IPS-18a (cell line): Measurements from ENCODE around the gene ETDB.
A peak's percentile ranks its signal among the peaks of the same experiment; 100 is the strongest.
"Not testable (repeated sequence)": the region's sequence is repeated elsewhere in the genome, so short reads cannot be mapped to it uniquely, and the experiment has no call there.

Source experiments
- H3K27ac ChIP-seq: one replicate; pipeline ENCODE4 v1.5.1; 2013; ENCODE audit warnings: low read length
- H3K27me3 ChIP-seq: one replicate; pipeline ENCODE4 v1.6.1; 2013; ENCODE audit warnings: mild to moderate bottlenecking, low read length; ENCODE audit not compliant: control insufficient read depth, insufficient read depth
- H3K36me3 ChIP-seq: one replicate; pipeline ENCODE4 v1.6.1; 2013; ENCODE audit warnings: low read depth, low read length; ENCODE audit not compliant: control insufficient read depth
- H3K4me1 ChIP-seq: one replicate; pipeline ENCODE4 v1.6.1; 2013; ENCODE audit warnings: low read depth, low read length; ENCODE audit not compliant: control insufficient read depth
- H3K4me3 ChIP-seq: one replicate; pipeline ENCODE4 v1.5.1; 2013; ENCODE audit warnings: low read length
- H3K9ac ChIP-seq: one replicate; pipeline ENCODE4 v1.6.1; 2013; ENCODE audit warnings: mild to moderate bottlenecking, low read length, moderate library complexity
- H3K9me3 ChIP-seq: one replicate; pipeline ENCODE4 v1.6.1; 2013; ENCODE audit warnings: low read depth, low read length; ENCODE audit not compliant: control insufficient read depth

ETDB gene

DNA sequence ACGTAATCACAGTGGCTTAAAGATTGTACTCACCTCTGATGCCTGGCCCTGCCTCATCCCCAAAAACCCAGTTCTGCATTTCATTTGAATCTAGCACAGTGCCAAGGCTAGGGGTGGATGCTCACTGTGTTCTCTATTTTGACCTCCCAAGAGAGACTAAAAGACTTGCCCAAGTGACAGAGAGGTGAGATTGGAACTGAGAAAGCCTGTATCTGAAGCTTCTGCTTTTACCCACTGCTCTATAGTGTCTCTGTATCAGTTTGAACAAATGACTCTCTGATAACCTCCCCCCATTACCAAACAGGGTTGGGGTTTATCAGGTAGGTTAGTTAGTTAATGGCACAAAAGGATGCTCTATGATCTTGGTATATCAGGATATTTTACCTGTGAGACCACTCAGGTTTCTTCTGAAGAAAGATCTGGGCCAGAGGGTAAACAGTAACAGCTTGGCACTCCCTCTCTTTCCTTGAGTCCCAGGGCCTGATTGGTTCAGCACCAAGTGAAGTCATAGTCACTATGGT, at the start of gene ETDB:
TSS of gene ETDB (minus strand) at position 471 of the 521 bp plus-strand sequence. CDS start 1,265 bp downstream, outside the sequence.
- not testable (repeated sequence) for H3K27me3 ChIP-seq, H3K4me3 ChIP-seq, H3K9me3 ChIP-seq, H3K4me1 ChIP-seq, H3K36me3 ChIP-seq, H3K9ac ChIP-seq, H3K27ac ChIP-seq

- not testable (repeated sequence) for H3K27me3 ChIP-seq, H3K36me3 ChIP-seq, H3K9me3 ChIP-seq, H3K4me3 ChIP-seq, H3K4me1 ChIP-seq, H3K27ac ChIP-seq, H3K9ac ChIP-seq
Measured at GRCh38 chrX:135169534-135169933, 49.2 kb upstream of the ETDB start.

DNA sequence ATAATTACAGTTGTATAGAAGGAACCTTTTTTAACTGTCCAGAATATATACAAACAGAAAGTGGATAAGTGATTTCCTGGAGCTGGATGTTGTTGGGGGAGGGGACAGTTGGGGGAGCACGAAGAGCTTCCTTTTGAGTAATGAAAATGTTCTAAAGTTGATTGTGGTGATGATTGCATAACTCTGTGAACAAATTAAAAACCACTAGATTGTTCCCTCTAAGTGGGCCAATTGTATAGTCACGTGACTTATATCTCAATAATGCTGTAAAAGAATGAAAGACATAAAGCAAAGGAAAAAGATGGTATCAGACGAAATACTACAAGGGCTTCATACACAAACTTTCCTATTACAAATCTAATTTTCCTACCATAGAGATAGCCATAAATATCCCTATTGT, 48.2 kb upstream of the ETDB start:
- H3K27ac ChIP-seq: no peak overlapping the region
- H3K27me3 ChIP-seq: no peaks in the 10 kb centered on the region
- no peak overlapping the region for H3K9ac ChIP-seq
- H3K4me3 ChIP-seq: no peak overlapping the region
- H3K36me3 ChIP-seq: no peaks in the 10 kb centered on the region
- no peaks in the 10 kb centered on the region for H3K9me3 ChIP-seq
- no peaks in the 10 kb centered on the region for H3K4me1 ChIP-seq

GRCh38 chrX:135154688-135155087, 34.4 kb upstream of the ETDB start:
- H3K4me3 ChIP-seq, H3K36me3 ChIP-seq, H3K27me3 ChIP-seq, H3K9me3 ChIP-seq, H3K4me1 ChIP-seq, H3K27ac ChIP-seq, H3K9ac ChIP-seq: not testable (repeated sequence)

GRCh38 chrX:135126145-135126544, 5.8 kb upstream of the ETDB start:
- not testable (repeated sequence) for H3K27me3 ChIP-seq, H3K9ac ChIP-seq, H3K36me3 ChIP-seq, H3K9me3 ChIP-seq, H3K4me3 ChIP-seq, H3K4me1 ChIP-seq, H3K27ac ChIP-seq

- H3K4me1 ChIP-seq, H3K9me3 ChIP-seq, H3K4me3 ChIP-seq, H3K36me3 ChIP-seq, H3K27ac ChIP-seq, H3K9ac ChIP-seq, H3K27me3 ChIP-seq: not testable (repeated sequence)
Measured at GRCh38 chrX:135116064-135116463, 4.3 kb downstream of the ETDB start.

DNA sequence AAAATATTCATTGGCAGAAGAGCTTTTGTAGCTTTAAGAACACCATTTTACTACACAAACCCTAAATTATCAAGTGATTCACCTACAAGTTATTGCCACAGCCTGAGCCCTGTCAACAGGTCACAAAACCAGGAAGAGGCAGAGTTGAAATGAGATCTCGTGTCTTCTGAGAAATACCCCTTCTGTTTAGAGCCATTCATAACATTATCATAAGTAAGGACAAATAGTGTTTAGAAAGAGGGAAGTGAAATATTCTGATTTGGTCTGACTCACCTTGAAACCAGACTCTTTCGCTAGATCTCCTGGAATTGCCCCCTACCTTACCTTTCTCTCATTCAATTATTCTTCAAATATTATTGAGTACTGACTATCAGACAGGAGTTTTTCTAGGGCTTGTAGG, 5.9 kb downstream of the ETDB start:
- no peaks in the 10 kb centered on the region for H3K4me1 ChIP-seq
- peaks cover 8% of the 10 kb centered on the region for H3K9me3 ChIP-seq
- no peak overlapping the region for H3K9ac ChIP-seq
- H3K4me3 ChIP-seq: no peak overlapping the region
- H3K27ac ChIP-seq: no peak overlapping the region
- H3K36me3 ChIP-seq: no peaks in the 10 kb centered on the region
- no peaks in the 10 kb centered on the region for H3K27me3 ChIP-seq

GRCh38 chrX:135112743-135113142, 7.6 kb downstream of the ETDB start:
- H3K9ac ChIP-seq: no peak overlapping the region
- H3K9me3 ChIP-seq: peaks cover 18% of the 10 kb centered on the region
- H3K4me1 ChIP-seq: no peaks in the 10 kb centered on the region
- no peaks in the 10 kb centered on the region for H3K27me3 ChIP-seq
- no peak overlapping the region for H3K27ac ChIP-seq
- no peak overlapping the region for H3K4me3 ChIP-seq
- no peaks in the 10 kb centered on the region for H3K36me3 ChIP-seq

- Histone ChIP-seq H3K4me1 (no peaks in the 10 kb centered on the region), H3K9me3 (peaks cover 18% of the 10 kb centered on the region), H3K27me3 (no peaks in the 10 kb centered on the region), H3K4me3 (no peak overlapping the region), H3K36me3 (no peaks in the 10 kb centered on the region), H3K9ac (no peak overlapping the region), H3K27ac (no peak overlapping the region)
Measured at GRCh38 chrX:135112096-135112729, 8.1 kb downstream of the ETDB start.

DNA sequence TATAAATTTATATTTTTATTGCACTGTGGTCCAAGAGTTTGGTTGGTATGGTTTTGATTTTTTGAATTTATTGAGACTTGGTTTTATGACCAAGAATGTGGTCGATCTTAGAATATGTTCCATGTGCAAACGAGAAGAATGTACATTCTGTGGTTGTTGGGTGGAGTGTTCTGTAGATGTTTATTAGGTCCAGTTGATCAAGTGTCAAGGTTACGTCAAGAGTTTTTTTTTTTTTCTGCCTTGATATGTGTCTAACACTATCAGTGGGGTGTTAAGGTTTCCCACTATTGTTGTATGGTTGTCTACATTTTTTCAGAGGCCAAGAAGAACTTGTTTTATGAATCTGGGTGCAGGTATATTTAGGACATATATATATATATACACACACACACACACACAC, 10.8 kb downstream of the ETDB start:
- H3K4me1 ChIP-seq: no peaks in the 10 kb centered on the region
- H3K4me3 ChIP-seq: no peak overlapping the region
- no peak overlapping the region for H3K27ac ChIP-seq
- no peaks in the 10 kb centered on the region for H3K27me3 ChIP-seq
- no peak overlapping the region for H3K9ac ChIP-seq
- H3K9me3 ChIP-seq: peaks cover 25% of the 10 kb centered on the region
- no peaks in the 10 kb centered on the region for H3K36me3 ChIP-seq

- no peaks in the 10 kb centered on the region for H3K4me1 ChIP-seq
- H3K4me3 ChIP-seq: peak overlapping the region; percentile 25
- peaks cover 1% of the 10 kb centered on the region for H3K9me3 ChIP-seq
- H3K9ac ChIP-seq: no peak overlapping the region
- no peak overlapping the region for H3K27ac ChIP-seq
- H3K36me3 ChIP-seq: no peaks in the 10 kb centered on the region
- H3K27me3 ChIP-seq: peaks cover 9% of the 10 kb centered on the region
Measured at GRCh38 chrX:135099493-135099783, 20.9 kb downstream of the ETDB start.

GRCh38 chrX:135097196-135097744, 23.1 kb downstream of the ETDB start:
- not testable (repeated sequence) for H3K27me3 ChIP-seq, H3K4me1 ChIP-seq, H3K36me3 ChIP-seq, H3K9me3 ChIP-seq, H3K27ac ChIP-seq
- H3K4me3 ChIP-seq: peak overlapping the region; percentile 55
- H3K9ac ChIP-seq: peak overlapping the region; percentile 36
